Nephron (organoid): ENCODE measurements around the gene LRBA.
A peak's percentile ranks its signal among the peaks of the same experiment; 100 is the strongest.

ENCODE experiments used
- H3K27ac Mint-ChIP-seq, 3 experiments: 2 replicates each; pipeline ENCODE4 v1.8.0; 2020; ENCODE audit warnings: mixed read lengths in 3 of 3, mild to moderate bottlenecking in 2 of 3, moderate library complexity in 1 of 3
- H3K27me3 Mint-ChIP-seq: 2 replicates; pipeline ENCODE4 v1.8.0; 2021; ENCODE audit warnings: low read depth, mild to moderate bottlenecking, moderate library complexity, mixed read lengths
- H3K36me3 Mint-ChIP-seq: 2 replicates; pipeline ENCODE4 v1.8.0; 2020; ENCODE audit warnings: low read depth, mixed read lengths
- H3K4me1 Mint-ChIP-seq: 2 replicates; pipeline ENCODE4 v1.8.0; 2020; ENCODE audit warnings: mixed read lengths
- H3K4me3 Mint-ChIP-seq, 3 experiments: 2 replicates each; pipeline ENCODE4 v1.8.0; 2020; ENCODE audit warnings: mild to moderate bottlenecking in 3 of 3, mixed read lengths in 3 of 3, moderate library complexity in 2 of 3
- H3K9me3 Mint-ChIP-seq: 2 replicates; pipeline ENCODE4 v1.8.0; 2020; ENCODE audit warnings: mixed read lengths
- TF ChIP-seq, protein P1 (sequence below), 3 experiments: fragments of 200-600 bp; sonication (generic); IDR thresholded peaks; one replicate each; pipeline ENCODE4 v1.5.0; 2021; ENCODE audit warnings: antibody characterized with exemption in 3 of 3; ENCODE audit not compliant: unreplicated experiment in 3 of 3

LRBA gene

DNA sequence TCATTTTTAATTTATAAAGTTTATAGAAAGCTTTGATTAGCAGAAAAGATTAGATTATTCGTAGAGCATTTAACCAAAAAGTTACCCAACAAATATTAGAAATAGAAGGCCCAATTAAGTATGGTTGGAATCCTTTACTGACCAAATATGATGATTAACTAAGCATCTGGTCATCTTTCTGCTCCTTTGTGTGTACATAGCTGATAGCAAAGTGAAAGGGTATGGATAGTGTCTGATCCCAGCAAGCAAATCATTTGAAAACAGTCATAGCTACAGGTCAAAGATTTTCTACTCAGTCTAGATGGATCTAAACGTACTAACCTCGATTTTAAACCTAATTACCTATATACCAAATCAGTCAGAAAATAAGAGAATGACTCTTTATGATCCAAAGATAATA lies 440.4 kb downstream of the LRBA start:
- TF ChIP-seq, protein P1, sequence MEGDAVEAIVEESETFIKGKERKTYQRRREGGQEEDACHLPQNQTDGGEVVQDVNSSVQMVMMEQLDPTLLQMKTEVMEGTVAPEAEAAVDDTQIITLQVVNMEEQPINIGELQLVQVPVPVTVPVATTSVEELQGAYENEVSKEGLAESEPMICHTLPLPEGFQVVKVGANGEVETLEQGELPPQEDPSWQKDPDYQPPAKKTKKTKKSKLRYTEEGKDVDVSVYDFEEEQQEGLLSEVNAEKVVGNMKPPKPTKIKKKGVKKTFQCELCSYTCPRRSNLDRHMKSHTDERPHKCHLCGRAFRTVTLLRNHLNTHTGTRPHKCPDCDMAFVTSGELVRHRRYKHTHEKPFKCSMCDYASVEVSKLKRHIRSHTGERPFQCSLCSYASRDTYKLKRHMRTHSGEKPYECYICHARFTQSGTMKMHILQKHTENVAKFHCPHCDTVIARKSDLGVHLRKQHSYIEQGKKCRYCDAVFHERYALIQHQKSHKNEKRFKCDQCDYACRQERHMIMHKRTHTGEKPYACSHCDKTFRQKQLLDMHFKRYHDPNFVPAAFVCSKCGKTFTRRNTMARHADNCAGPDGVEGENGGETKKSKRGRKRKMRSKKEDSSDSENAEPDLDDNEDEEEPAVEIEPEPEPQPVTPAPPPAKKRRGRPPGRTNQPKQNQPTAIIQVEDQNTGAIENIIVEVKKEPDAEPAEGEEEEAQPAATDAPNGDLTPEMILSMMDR (IDR thresholded peaks at IDR 0.05; ENCODE audit: unreplicated experiment in 3 of 3), result no peak
- Mint-ChIP-seq H3K4me3 (no peak overlapping the region), H3K27me3 (peaks cover 22% of the 10 kb centered on the region), H3K27ac (no peak overlapping the region), H3K36me3 (no peaks in the 10 kb centered on the region), H3K9me3 (no peaks in the 10 kb centered on the region), H3K4me1 (peaks cover 10% of the 10 kb centered on the region)

DNA sequence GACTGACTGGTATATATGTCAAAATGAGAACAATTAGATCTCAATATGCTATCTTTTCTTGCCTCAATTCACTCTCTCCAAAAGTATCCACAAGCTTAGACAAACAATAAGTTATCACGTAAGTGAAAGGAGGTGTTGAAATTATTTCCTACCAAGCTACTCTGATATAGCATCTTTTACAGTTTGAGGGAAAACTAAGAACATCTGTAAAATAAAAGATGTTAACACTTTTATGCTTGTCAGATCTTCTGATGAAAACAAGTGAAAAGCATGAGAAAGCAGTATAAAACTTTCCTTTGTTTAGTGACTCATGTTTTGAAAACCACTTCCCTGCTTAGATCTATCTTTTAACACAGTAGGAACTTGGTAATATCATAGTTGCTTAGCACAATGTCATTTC lies 441.6 kb downstream of the LRBA start:
- Mint-ChIP-seq H3K4me3 (no peak overlapping the region), H3K27ac (no peak overlapping the region), H3K36me3 (no peaks in the 10 kb centered on the region), H3K4me1 (peaks cover 5% of the 10 kb centered on the region), H3K27me3 (peaks cover 10% of the 10 kb centered on the region), H3K9me3 (no peaks in the 10 kb centered on the region)
- TF ChIP-seq, protein P1 (IDR thresholded peaks at IDR 0.05; ENCODE audit: unreplicated experiment in 3 of 3), result no peak

DNA sequence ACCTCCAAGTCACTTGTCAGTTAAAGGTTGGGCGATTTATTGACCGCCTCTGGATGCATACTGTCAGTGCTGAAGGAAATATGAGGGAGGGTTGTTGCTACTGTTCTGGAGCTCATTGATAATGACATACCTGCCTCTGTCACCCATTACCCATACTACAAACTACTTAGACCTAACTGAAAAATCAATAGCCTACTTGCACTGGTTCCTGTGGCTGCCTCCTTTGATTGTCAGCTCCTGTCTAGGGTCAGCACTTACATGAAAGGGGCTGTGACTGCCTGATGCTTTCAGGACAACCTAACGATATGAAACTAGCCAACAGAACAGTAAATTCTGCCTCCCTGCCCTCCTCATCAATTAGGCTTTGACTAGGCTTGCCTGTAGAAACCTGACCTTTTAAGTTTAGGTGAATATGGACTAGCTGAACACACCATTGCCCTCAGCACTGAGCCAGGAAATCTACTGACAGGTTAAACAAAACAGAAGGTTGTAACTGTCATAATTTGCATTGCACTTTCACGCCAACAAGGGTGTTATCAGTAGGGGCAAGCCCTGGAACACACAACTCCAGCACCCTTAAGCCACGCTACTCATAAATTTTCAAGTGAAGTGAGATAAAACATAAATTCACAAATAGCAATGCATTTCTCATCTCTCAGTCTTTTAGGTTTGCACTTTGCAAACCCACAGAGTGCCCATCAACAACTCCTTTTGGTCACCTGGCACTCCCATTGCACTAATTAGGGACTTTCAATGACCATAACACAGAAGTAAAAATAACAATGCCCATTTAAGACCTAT lies 442.2 kb downstream of the LRBA start:
- Mint-ChIP-seq H3K27ac (no peak overlapping the region), H3K27me3 (peaks cover 8% of the 10 kb centered on the region), H3K9me3 (no peaks in the 10 kb centered on the region), H3K36me3 (no peaks in the 10 kb centered on the region), H3K4me1 (peaks cover 5% of the 10 kb centered on the region), H3K4me3 (no peak overlapping the region)
- TF ChIP-seq, protein P1 (IDR thresholded peaks at IDR 0.05; ENCODE audit: unreplicated experiment in 3 of 3), result no peak

DNA sequence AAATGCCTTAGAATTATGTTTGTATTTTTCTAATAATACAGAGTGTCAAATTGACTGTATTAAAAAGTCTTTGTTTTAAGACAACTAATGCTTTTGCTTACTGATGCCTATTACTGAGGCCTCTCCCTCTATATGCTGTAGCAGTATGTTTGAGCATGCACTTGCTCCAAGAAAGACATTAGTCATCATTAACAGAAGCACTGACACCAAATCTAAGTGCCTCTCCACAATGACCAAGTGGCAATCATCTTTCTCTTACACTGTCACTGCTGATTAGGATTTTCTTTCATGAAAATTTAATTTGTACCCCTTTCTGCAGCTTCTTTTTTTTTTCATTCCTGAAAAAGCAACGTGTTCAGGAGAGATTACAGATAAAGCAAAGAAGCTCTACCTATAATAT lies 444.2 kb downstream of the LRBA start:
- peaks cover 5% of the 10 kb centered on the region for H3K4me1 Mint-ChIP-seq
- no peak overlapping the region for H3K4me3 Mint-ChIP-seq
- no peaks in the 10 kb centered on the region for H3K36me3 Mint-ChIP-seq
- H3K27me3 Mint-ChIP-seq, result no peaks in the 10 kb centered on the region
- TF ChIP-seq, protein P1 (IDR thresholded peaks at IDR 0.05; ENCODE audit: unreplicated experiment in 3 of 3), result no peak
- no peaks in the 10 kb centered on the region for H3K9me3 Mint-ChIP-seq
- no peak overlapping the region for H3K27ac Mint-ChIP-seq

DNA sequence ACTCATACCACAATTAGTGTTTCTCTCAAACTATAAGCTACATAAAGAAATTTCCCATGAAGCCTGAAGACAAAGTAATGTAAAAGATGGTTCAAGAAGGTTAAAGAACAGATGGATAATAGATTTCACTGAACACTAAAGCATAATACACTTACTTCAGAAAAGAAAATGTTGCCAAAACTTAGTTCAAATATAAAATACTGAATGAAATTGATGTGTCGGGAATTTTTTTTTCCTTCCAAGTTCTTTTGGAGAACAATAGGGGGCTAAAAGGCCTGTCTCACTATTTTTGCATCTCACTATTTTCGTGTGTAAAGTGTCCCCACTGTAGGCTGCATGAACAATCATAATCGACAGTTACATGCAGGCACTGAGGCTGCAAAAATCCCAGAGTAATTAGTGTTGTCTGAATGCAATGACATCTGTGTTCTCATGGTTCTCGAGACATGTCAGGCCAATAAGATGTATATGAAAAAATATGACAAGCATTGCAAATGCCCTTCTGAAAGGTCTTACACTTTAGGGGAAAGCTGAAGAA lies 445.0 kb downstream of the LRBA start:
- TF ChIP-seq, protein P1 (IDR thresholded peaks at IDR 0.05; ENCODE audit: unreplicated experiment in 3 of 3), result no peak
- Mint-ChIP-seq H3K9me3 (peaks cover under 1% of the 10 kb centered on the region), H3K36me3 (peaks cover 6% of the 10 kb centered on the region), H3K27me3 (no peaks in the 10 kb centered on the region), H3K4me1 (peaks cover 5% of the 10 kb centered on the region), H3K4me3 (no peak overlapping the region), H3K27ac (peak overlapping the region; percentile 1 to 39 (median 4))
